HG03571 (cell line): Measurements from ENCODE around the gene ZRANB1.

Source experiments
- ATAC-seq: cut with Tn5 transposase; IDR thresholded peaks from one replicate; pipeline ENCODE4 v1.9.1; 2021; ENCODE audit not compliant: unreplicated experiment

ZRANB1 gene

DNA sequence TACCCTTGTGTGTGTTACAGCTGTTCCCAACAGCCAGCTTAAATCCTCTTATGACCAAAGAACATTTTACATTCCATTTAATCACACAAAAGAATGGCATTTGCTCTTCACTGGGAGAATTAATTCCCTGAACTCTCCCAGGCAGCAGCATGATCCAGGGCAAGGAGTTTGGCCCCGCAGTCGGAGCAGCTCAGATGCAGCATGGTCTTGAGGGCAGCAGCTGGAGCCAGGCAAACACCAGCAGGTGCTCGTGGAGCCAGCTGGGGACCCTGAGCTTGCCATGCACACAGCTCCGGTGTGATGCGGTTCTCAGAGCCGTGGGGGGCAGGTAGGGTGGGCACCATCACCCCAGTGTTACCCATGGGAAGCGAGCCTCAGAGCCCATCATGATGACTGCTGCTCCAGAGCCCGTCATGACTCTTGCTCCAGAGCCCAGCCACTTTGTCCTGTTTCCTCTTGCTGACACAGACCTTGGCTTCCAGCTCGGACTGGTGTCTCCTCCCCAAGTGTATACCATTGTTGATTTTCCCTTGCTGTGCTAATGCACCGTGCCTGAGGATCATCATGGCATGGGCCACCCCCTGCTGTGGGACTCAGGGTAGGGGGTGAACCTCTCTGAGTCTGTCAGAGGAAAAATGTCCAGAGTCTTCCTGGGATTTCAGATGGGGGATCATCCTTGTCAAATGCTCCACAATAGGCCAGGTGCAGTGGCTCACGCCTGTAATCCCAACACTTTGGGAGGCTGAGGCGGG is 75.8 kb downstream of the ZRANB1 start:
- ATAC-seq, result no peak

DNA sequence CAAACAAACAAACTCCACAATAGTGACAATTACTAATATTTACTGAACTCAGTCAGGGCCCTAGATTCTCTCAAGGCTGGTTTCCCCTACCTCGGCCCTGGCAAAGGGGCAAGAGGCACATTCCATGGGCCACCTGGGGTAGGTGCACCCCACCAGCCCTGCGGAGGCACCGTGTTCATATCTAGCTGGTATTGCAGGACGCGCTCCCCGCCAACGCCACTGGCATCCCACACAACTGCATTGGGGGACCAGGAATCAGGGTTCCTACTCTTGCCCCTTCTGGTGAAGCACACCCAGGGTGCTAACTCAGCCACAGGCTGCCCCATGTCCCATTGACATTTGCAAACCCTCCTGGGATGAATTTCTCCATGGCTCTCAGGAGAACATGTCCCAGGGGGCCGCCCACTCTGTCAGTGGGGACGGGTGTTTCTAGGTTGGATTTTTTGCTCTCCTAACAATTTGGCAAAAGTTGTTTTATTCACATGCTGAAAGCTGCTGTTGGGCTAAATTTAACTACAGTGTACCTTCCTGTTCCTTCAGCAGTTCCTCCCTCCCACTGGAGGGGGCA is 76.7 kb downstream of the ZRANB1 start:
- ATAC-seq, result no peak

DNA sequence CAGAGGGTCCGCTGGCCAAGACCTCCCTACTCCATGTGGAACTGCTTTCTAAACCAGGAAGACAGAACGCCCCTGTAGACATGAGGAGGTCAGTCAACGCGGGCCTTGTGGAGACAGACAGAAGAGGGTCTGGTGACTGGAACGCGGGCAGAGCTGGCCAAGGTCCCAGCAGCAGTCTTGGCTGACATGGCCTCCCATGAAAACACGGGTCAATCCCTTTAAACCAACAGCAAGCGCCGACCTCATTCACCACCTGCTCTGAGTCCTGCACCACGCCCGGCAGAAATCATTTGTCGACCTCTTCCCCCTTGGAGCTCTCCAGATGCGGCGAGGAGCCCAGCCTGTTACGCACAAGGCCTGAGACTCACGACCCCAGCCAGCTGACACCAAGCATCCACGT is 78.5 kb downstream of the ZRANB1 start:
- ATAC-seq, result no peak

DNA sequence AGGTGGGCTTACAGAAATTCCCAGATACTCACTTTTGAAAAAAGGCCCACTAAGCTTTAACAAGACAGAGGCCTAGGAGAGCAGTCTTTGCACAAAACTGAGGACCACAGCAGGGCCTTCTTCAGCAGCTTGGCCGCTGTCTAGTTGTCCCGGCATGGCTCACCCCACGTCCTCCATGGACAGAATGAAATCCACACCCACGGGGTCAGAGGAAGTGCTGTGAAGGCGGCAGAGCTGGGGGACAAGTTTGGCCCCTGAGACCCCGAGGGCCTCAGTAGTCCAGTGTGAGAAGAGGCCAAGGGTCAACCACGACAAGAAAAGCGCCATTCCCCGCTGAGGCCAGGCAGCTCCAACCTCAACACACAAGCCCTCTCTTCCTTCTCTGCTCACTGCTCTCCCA is 78.9 kb downstream of the ZRANB1 start:
- no peak for ATAC-seq

DNA sequence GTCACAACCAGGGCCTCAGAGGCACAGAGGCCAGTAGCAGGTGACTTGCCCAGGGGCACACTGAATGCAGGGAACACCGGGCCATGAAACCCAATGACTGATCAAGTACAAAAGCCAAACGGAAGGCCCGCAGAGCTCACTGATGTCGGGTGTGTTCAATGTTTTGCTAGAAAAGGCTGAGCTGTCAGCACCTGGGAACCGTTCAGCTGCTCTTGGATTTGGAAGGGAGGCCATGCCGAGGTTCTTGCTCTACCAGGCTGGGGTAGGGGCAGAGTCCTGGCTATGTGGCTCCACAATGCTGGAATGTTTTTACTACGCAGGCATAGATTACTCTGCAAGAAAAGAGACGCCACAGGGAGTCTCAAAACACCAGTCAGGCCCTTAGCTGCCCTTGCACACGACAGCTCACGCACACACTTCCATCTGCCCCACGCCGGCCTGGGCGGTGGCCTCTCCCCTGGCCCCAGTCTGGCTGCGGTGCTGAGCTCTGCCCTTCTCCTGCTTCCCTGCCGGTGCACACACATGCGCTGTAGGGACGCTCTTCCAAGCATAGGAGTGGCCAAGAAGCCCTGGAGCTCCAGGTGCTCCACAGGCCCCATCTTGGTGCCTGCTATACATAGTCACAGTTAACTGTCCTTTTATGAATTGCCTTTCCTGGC is 79.9 kb downstream of the ZRANB1 start:
- ATAC-seq, result no peak

DNA sequence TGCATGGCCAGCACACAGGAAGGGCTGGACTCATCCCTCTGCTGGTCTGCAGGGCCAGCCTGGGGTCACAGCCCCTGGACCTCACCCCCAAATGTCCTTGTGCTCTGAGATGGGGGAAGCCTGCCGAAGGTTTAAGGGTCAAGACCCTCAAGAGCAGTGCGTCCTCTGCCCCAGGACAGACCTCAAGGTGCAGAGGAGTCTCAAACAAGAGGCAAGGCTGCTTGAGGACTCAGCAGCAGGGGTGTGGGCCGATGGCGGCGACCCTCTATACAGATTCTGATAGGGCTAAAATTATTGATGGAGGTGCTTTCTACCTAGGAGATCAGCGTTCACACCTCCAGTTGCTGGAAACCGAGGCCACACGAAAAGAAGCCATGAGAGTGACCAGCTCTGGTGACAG is 80.7 kb downstream of the ZRANB1 start:
- no peak for ATAC-seq

DNA sequence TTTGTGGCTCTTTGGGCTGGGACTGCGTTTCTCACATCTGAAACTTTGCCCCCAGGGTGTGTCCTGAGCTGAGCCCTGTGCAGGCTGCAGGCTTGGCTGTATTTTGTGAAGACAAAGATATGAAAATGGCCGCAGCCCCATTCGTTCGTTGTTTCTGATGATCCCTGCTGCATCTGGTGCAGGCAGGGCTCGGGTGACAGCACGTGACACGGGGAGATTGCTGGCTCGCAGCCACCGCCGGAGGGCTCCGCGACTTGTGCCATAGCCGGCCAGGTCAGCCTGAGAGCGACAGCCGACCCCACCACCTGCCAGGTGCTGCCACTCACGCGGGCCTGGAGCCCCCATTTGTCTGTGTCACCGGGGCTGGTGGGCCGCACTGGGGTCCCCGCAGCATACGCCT is 81.3 kb downstream of the ZRANB1 start:
- ATAC-seq, result no peak

DNA sequence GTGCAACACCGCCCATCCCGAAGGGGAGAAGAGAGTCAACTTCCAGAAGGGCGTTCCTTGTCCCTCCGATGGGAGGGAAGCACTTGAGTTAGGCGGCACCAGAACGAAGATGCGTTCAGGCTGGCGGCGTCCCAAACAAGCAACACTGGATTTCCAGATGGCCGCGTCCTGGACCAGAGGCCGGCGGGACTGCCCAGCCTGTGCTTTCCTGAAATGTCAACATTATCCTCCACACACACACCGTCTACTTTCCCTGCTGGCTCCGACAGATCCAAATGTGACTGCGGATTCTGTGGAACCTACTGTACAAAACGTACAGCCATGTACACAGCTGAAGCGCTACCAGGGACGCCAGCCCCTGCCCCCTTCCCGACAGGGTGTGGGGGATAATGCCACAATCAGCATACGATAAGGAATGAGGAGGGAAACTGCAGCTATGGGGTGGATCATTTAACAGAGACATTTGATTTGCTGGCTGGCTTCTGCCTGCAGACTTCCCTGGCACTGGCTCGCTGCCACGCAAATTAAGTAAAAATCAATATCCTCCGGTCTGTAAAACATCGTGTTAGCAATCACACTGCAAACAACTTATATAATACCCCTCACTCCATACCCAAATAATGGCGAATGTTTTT is 82.1 kb downstream of the ZRANB1 start:
- no peak for ATAC-seq

DNA sequence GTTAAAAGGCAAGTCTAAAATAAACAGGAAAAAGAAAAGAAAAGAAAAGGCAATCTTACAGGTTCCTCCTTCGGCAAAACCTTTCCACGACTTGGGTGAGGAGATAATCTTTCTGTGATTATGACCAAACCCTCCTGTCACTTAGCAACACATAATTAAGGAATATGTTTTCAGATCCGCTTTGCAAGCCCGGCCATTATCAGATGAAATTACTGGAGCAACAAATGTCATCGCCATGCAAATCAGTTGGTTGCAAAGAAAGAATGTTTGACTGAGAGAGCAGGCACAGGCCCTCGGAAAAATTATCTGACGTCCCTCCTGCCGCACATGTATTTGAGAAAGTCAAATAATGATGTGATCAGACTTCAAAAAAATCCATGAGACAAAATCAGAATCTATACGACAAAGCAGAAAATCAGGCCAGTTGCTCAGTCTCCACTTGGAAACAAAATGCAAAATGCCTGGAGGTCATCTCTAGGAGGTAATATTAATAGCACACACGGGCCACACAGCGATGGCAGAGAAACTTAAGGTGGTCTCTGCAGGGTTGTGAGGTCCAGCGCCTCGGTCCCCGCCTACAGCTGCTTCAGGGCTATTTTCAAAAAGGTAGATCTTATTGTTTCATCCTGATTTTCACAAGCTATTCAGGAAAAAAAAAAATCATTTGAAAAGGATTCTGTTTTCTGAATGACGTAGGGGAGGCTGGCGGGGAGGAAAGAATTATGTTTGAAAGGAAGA is 82.7 kb downstream of the ZRANB1 start:
- ATAC-seq, result no peak

DNA sequence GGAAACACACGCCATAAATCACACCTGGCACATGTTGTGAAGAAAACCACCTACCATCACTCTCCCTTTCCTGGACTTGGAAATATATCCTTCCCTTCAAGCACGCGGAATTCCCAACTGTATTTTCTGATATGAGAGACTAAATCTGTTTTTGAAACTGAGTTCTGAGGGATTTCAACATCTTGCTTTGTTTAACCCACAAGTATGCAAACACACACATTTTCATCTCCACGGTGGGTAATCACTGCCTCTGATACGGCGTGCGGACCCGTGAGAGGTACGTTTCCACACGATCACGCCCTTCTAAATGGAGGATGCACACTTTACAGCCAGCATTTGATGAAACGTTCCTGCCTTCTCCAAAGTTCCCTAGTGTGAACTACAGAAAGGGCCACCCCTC is 83.4 kb downstream of the ZRANB1 start:
- no peak for ATAC-seq

DNA sequence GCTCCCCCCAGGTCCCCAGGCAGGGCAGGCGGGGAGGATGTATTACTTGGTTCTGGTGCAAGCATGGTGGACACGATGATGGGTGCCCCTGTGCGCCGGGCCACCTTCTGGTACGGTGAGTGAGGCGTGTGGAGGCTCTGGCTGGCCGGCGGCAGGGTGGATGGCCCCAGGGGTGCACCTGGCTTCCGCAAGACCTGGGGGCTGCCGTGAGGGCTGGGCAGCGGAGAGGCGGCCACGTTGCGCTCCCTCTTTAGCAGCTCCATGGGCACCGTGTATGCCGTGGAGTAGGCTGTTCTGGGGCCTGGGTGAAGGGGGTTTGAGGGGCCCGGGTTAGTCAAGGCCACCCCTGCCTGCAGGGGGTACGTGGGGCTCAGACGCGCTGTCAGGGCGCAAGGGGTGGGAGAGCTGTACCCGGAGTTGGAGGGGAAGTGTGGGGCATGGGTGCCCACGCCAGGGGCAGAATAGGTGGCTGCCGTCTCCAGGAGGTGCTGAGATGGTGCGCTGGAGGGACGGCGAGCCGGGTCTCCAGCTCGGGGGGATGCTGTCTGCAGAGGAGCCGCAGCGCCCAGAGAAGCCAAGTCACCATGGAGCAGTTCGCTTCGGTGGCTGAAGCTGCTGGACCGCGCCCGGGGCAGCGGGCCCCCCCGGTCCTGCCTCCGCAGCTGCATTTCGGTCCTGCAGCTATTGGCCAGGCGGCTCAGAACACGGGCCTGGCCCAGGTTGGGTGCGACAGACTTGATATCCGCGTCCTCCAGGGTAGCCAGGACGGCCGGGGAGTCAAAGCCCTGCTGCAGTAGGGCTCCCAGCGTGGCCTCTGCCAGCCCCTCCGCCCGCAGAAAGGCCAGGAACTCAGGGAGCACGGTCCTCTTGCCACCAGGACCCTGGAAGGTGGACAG is 84.4 kb downstream of the ZRANB1 start:
- ATAC-seq, result no peak

DNA sequence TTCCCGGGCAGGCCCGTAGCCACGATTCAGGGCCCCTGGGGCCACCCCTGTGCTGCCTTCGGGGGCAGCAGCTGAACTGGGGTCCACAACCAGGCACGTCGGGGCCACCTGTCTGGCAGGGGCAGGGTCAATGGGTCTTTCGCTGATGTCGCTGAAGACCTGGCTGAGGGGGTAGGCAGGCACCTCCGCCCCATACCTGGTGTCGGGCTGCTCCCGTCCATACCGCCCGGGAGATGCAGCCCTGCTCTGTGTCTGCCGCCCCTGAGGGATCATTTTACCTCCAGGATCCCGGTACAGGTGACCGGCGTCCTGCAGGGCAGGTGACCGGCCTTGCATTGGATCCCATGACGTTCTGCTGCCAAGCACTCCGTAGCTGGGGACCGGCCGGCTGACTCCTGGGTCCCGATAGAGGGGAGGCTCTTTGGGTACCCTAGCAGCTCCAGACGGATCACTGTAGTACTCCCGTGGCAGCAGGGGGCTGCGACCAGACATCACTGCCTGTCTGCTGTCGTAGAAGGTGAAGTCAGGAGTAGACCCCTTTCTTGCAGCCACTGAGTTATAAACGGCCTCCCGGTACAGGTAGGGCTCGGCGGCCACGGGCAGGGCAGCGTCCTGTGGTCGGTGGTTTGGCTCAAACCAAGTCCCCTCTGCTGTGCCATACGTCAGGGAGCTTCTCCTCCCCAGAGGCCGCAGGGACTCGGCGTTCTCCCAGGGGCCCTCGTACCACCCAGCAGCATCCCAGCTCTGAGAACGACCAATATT is 85.2 kb downstream of the ZRANB1 start:
- ATAC-seq, result no peak

DNA sequence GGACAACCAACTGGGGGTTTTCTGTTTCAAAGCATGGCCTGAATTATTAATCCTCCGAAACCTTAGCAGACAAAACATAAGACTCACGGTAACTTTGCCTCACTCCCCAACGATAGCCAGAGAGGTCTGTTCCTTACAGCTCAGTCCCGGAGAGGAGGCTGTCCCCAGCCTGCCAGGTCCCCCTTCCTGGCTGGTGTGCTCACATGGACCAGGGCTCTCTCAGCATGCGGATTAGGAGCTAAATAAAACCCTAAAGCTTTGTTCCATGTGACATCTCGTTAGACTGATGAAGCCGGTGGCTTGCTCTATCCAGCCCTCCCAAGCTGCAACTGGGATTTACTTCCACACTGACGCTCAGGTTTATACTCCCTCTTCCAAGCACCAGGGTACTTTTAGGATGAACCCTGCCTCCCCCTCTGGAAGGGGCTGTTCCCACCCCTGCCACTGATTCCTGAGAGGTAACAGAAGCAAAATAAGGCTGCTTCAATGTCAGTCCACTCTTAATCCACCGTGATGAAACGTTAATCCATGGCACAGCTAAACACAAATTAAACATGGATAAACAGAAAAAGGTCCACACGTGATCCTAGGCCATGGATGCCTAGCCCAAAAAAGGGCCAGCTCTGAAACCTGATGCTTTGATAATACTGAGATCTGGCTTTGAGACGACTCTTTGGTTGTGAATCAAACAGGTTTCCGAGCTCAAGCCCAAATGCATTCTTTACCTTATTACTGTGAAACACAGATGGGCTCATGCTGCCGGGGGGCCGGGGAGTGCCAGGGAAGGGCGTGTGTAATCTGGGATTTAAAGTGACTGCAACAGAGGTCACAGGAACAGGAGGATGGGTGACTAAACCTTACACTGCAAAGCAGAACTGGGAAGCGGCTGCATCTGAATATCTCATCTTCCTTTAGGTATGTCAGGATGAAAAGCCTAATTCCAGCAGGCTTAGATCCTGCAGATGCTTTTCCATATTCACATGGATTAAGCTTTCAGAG is 86.2 kb downstream of the ZRANB1 start:
- no peak for ATAC-seq

DNA sequence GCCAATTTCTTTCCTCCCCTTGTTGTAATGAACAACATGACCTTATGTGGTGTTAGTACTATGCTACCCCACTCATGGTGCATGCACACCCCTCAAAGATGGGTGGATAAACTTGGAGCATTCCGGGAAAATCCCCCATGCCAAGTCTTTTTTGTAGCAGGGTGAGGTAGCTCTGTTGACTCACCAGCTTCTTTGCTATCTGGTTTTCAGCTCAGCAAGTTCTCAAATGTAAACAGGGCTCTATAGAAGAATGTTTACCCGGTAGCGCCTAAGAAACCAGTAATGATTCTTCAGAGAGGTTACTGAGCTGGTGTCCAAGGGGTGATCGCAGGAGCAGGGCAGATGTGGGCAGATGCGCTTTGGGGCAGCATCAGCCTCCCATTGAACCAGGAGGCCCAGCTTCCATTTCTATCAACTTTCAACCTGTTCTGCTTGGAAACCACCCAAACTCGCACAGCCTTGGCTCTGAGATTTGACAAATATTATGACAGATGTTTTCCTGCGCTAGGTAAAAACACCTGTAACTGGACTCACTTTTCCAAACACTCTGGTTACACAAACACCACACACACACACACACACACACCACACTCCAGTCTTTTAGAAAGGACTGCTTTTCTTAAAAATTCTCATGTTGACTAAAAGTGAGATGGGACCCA is 87.8 kb downstream of the ZRANB1 start:
- no peak for ATAC-seq

DNA sequence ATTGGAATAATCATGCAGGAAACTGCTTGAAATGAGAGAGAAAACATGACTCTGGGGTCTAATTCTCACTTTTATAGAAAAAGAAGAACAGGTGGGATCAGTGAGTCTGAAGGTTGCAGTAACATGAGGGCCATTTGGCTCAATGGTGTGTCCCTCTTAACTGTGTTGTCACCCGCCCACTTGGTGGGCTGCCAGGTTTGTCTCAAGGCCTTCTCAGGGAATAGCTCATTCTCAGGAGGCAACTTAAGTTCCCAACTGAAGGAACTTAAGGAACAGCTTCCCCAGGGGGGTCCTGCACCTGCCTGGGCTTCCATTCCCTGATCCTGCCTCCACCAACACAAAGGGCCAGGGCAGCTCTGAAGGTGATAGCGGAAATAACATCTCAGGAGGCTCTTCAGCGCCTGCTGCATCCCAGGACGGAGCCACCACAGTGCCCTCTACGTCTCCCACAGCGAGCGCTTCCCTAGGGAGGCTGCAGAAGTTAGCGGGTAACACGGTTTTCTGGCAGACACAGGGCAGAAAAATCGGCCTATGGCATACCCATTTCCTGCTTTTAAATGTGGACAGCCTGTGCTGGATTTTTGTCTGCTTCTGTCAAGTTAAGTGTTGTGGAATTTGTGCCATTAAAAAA is 88.8 kb downstream of the ZRANB1 start:
- no peak for ATAC-seq

DNA sequence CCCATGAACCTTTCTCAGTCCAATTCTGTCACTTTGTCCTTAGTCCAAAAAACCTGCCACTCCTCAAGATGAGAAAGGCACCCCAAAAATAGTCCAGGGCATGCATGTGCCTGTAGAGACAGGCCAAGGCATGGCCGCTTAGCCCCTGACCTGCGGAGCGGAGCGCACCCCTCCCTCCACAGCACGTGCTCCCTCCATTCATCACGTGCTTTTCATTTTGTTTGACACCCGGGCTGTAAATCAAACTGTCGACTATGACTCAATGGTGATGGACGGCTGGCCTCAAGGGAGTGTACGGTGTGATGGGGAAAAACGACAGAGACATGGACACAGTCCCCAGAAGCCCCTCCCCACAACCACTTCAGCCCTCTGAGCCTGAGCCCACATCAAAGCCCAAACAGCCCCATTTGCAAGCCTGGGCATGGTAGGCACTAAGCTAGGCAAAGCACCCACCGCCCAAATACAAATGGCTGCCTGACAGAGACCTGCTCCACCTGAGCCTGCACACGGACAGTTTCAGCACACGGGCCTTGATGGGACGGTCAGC is 90.6 kb downstream of the ZRANB1 start:
- ATAC-seq, result no peak
